Vagina (tissue), 2 donors: ENCODE results near the gene RAB1A. TPM values are rescaled to one million over a fixed set of nuclear protein-coding genes. Genes with fewer than 3 reads are reported as not detected.

Experiments
- DNase-seq, 2 donors: peaks; one replicate each; pipeline ENCODE4 v3.0.0-alpha.2; 2017; ENCODE audit errors: extremely low spot score in 2 of 2
- H3K27ac ChIP-seq: fragments of 200-600 bp; sonication (generic); one replicate; pipeline ENCODE4 v1.5.1; 2019
- H3K27me3 ChIP-seq: fragments of 200-600 bp; sonication (generic); one replicate; pipeline ENCODE4 v1.5.1; 2019
- H3K36me3 ChIP-seq, 2 donors: fragments of 200-600 bp; sonication (generic); one replicate each; pipeline ENCODE4 v1.5.1; 2017 to 2019
- H3K4me1 ChIP-seq: fragments of 200-600 bp; sonication (generic); one replicate; pipeline ENCODE4 v1.5.1; 2019
- H3K4me3 ChIP-seq, 2 donors: fragments of 200-600 bp; sonication (generic); 1 replicate in 1 of 2; 2 replicates in 1 of 2; pipeline ENCODE4 v1.5.1; 2016 to 2019
- H3K9me3 ChIP-seq: fragments of 200-600 bp; sonication (generic); one replicate; pipeline ENCODE4 v1.5.1; 2019
- POLR2A ChIP-seq, 2 donors: fragments of 450-650 bp; IDR thresholded peaks; one replicate each; pipeline ENCODE4 v1.6.1; 2017; ENCODE audit warnings: antibody characterized with exemption in 2 of 2, mild to moderate bottlenecking in 2 of 2, moderate library complexity in 2 of 2
- POLR2AphosphoS5 ChIP-seq, 2 donors: sonication (generic); formaldehyde crosslinking; IDR thresholded peaks; one replicate each; pipeline ENCODE4 v1.9.0; 2017; ENCODE audit warnings: antibody characterized with exemption in 2 of 2, mild to moderate bottlenecking in 2 of 2, low read depth in 1 of 2; ENCODE audit not compliant: insufficient read depth in 1 of 2
- intact Hi-C: fragments of 100-400 bp; cut with DNase I; formaldehyde crosslinking; loops from one replicate; pipeline ENCODE4 v1.15.1; 2023
- total RNA-seq: library from RNA; depleted of rRNA; stranded (reverse); fragments of >200 nt; gene quantifications from one replicate; pipeline ENCODE4 v1.2.3, GENCODE V29; 2016
- TF ChIP-seq, protein P1 (sequence below), 3 experiments: fragments of 450-650 bp in 2 of 3; fragments of 200-600 bp in 1 of 3; sonication (generic) in 1 of 3; IDR thresholded peaks; one replicate each; pipeline ENCODE4 v1.5.1; 2017 to 2019; ENCODE audit warnings: antibody characterized with exemption in 3 of 3, mild to moderate bottlenecking in 2 of 3, moderate library complexity in 2 of 3

Gene RAB1A
- total RNA-seq, 1 donor from 2014 or later = 92.3 TPM

DNA sequence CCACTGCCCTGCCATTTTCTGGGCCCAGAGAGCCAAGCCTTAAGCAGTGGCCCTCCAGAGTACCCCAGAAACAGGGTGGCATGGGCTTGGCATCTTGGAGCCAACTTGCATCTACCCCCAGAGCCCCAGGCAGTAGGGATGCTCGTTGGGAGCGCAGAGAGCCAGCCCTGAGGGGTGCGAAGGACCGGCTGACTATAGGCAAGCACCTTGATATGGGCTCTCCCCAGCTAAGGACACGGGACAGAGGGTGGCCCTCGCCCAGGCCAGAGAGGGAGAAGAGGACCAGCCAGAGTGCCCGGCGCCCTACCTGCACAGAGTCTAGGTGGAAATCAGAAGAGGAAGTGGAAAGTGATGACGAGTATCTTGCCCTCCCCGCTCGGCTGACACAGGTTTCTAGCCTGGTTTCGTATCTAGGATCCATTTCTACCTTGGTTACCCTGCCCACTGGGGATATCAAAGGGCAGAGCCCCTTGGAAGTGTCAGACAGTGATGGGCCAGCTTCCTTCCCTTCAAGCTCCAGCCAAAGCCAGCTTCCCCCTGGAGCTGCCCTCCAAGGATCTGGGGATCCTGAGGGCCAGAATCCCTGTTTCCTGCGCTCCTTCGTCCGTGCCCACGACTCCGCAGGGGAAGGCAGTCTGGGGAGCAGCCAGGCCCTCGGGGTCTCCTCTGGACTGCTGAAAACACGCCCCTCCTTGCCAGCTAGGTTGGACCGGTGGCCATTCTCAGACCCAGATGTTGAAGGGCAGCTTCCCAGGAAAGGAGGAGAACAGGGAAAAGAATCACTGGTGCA lies 57.5 kb downstream of the RAB1A start:
- no peak overlapping the region for H3K27ac ChIP-seq
- H3K27me3 ChIP-seq = no peaks in the 10 kb centered on the region
- no peak for DNase-seq
- intact Hi-C loops = no loop called here
- peaks cover 0 to 32% of the 10 kb centered on the region in 2 donors for H3K36me3 ChIP-seq
- H3K4me3 ChIP-seq = no peak overlapping the region
- H3K4me1 ChIP-seq = peaks cover 78% of the 10 kb centered on the region
- TF ChIP-seq POLR2A (IDR thresholded peaks at IDR 0.05) = no peak
- TF ChIP-seq POLR2AphosphoS5 (IDR thresholded peaks at IDR 0.05; ENCODE audit: insufficient read depth in 1 of 2, low read depth in 1 of 2) = no peak
- TF ChIP-seq, protein P1, sequence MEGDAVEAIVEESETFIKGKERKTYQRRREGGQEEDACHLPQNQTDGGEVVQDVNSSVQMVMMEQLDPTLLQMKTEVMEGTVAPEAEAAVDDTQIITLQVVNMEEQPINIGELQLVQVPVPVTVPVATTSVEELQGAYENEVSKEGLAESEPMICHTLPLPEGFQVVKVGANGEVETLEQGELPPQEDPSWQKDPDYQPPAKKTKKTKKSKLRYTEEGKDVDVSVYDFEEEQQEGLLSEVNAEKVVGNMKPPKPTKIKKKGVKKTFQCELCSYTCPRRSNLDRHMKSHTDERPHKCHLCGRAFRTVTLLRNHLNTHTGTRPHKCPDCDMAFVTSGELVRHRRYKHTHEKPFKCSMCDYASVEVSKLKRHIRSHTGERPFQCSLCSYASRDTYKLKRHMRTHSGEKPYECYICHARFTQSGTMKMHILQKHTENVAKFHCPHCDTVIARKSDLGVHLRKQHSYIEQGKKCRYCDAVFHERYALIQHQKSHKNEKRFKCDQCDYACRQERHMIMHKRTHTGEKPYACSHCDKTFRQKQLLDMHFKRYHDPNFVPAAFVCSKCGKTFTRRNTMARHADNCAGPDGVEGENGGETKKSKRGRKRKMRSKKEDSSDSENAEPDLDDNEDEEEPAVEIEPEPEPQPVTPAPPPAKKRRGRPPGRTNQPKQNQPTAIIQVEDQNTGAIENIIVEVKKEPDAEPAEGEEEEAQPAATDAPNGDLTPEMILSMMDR (IDR thresholded peaks at IDR 0.05) = no peak
- no peaks in the 10 kb centered on the region for H3K9me3 ChIP-seq

DNA sequence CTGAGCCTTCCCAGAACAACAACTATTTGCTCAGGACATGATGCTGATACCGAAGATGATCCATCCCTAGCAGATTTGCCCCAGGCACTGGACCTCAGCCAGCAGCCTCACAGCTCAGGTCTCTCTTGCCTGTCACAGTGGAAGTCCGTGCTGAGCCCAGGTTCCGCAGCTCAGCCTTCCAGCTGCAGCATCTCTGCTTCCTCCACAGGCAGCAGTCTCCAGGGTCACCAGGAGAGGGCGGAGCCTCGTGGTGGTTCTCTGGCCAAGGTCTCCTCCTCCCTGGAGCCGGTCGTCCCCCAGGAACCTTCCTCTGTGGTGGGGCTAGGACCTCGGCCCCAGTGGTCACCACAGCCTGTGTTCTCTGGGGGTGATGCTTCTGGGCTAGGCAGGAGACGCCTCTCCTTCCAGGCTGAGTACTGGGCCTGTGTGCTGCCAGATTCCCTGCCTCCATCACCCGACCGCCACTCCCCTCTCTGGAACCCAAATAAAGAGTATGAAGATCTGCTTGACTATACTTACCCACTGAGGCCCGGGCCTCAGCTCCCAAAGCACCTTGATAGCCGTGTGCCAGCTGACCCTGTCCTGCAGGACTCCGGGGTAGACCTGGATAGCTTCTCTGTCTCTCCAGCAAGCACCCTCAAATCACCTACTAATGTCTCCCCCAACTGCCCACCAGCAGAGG lies 58.3 kb downstream of the RAB1A start:
- H3K4me1 ChIP-seq = peaks cover 75% of the 10 kb centered on the region
- H3K36me3 ChIP-seq = peaks cover 0 to 27% of the 10 kb centered on the region in 2 donors
- H3K27me3 ChIP-seq = no peaks in the 10 kb centered on the region
- no peak overlapping the region for H3K27ac ChIP-seq
- intact Hi-C loops = no loop called here
- no peak for TF ChIP-seq POLR2A (IDR thresholded peaks at IDR 0.05)
- TF ChIP-seq, protein P1 (IDR thresholded peaks at IDR 0.05) = no peak
- no peak for TF ChIP-seq POLR2AphosphoS5 (IDR thresholded peaks at IDR 0.05; ENCODE audit: insufficient read depth in 1 of 2, low read depth in 1 of 2)
- H3K4me3 ChIP-seq = no peak overlapping the region
- DNase-seq = no peak
- no peaks in the 10 kb centered on the region for H3K9me3 ChIP-seq

DNA sequence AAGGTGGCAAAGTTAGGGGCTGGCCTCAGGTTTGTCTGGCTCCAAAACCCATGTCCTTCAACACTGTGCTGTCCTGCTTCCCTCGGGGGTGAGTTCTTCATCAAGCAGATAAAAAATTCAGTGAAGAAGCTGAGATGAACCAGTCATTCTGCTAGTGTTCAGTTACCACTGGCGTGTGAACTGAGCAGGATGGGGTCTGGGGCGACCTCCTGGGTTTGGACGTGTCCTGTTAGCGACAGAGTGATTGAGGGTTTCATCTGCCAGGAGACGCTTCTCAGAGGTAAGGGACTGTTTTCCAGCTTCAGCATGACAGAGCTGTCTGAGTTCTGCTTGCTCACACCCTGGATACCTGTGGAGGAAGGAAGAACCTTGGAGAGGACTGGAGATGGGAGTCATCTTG lies 59.0 kb downstream of the RAB1A start:
- no peaks in the 10 kb centered on the region for H3K27me3 ChIP-seq
- H3K4me3 ChIP-seq = no peak overlapping the region
- H3K4me1 ChIP-seq = peaks cover 72% of the 10 kb centered on the region
- no peak for TF ChIP-seq POLR2AphosphoS5 (IDR thresholded peaks at IDR 0.05; ENCODE audit: insufficient read depth in 1 of 2, low read depth in 1 of 2)
- TF ChIP-seq, protein P1 (IDR thresholded peaks at IDR 0.05) = no peak
- H3K9me3 ChIP-seq = no peaks in the 10 kb centered on the region
- intact Hi-C loops = no loop called here
- H3K27ac ChIP-seq = peak overlapping the region; percentile 38
- H3K36me3 ChIP-seq = peaks cover 0 to 27% of the 10 kb centered on the region in 2 donors
- no peak for DNase-seq

DNA sequence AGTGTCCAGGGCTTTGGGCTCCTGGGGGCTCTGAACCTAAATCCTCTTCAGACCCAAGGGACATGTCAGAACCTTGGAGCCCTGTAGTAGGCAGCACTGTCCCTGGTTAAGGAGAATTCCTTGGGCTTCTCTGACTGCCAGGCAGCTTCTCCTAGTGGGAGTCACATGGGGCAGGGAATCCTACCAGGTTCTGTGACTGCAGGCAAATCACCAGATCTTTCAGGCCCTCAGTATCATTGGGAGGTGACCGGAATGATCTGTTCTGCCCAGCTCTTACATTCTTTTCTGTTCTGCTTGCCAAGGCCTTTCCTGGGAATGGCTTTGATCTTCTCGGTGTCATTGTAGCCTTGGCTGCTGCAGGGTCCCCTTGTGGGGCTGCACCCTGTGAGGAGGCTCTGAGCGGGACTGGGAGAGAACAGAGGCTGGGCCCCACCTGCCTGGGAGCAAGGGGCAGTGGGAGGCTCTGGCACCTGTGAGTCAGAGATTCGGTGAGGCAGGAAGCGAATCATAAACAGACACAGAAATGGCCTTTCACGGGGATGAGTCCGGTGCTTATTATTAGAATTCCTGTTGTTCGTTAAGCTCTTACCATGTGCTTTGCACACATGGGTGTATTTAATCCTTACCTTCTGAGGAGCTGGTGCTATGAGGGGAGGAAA lies 59.6 kb downstream of the RAB1A start:
- Histone ChIP-seq H3K27me3 (no peaks in the 10 kb centered on the region), H3K9me3 (no peaks in the 10 kb centered on the region), H3K4me3 (no peak overlapping the region), H3K4me1 (peaks cover 72% of the 10 kb centered on the region), H3K36me3 (peaks cover 0 to 27% of the 10 kb centered on the region in 2 donors), H3K27ac (peak overlapping the region; percentile 38)
- DNase-seq = no peak
- no peak for TF ChIP-seq POLR2AphosphoS5 (IDR thresholded peaks at IDR 0.05; ENCODE audit: insufficient read depth in 1 of 2, low read depth in 1 of 2)
- TF ChIP-seq, protein P1 (IDR thresholded peaks at IDR 0.05) = no peak
- no peak for TF ChIP-seq POLR2A (IDR thresholded peaks at IDR 0.05)
- intact Hi-C loops = no loop called here
